K562 (cell line): ENCODE measurements around the gene WBP2NL. TPM values are rescaled to one million over a fixed set of nuclear protein-coding genes. Genes with fewer than 3 reads are reported as not detected.

ENCODE experiments used
- ATAC-seq: fragments of 200-7000 bp; cut with Tn5 transposase; 3 replicates; pipeline ENCODE4 v1.9.1; 2020; ENCODE audit warnings: moderate library complexity
- Bru-seq: library from RNA; stranded (reverse); fragments of 400-500 nt; gene quantifications from one replicate; lab custom pipeline; 2021; lab: Mats Ljungman, UMichigan
- BruChase-seq, 2 experiments: library from RNA; stranded (reverse); fragments of 400-500 nt; gene quantifications; one replicate each; lab custom pipeline; 2021; lab: Mats Ljungman, UMichigan
- BruUV-seq: library from RNA; stranded (reverse); fragments of 400-500 nt; replicated peaks from 2 replicates; lab custom pipeline; 2021; lab: Mats Ljungman, UMichigan
- CTCF ChIA-PET: fragments of 300-600 bp; formaldehyde crosslinking; extraction: SDS; loops from one replicate; lab custom pipeline; 2021; ENCODE audit warnings: low intra/inter-chr PET ratio; lab: Yijun Ruan, JAX
- POLR2A ChIA-PET: fragments of 300-600, 350-650 bp; sonication (Branson Sonifier 250); formaldehyde crosslinking; extraction: SDS; loops from one replicate; lab custom pipeline; 2021; ENCODE audit warnings: antibody characterized with exemption, inconsistent platforms; lab: Yijun Ruan, JAX
- DNase-seq, 4 experiments: peaks; one replicate each; pipeline versions ENCODE4 v3.0.0 to v3.0.0-alpha.2; 2011 to 2018; ENCODE audit warnings: low spot score in 3 of 4, mixed read lengths in 3 of 4; ENCODE audit errors: extremely low read depth in 1 of 4
- FAIRE-seq: peaks from 2 replicates; lab custom pipeline; 2011; peaks lifted over from hg19 to GRCh38; lab: Jason Lieb, UNC
- H2AFZ ChIP-seq: 2 replicates; pipeline ENCODE4 v1.6.0; 2011; ENCODE audit warnings: low read depth, low read length, control low read depth, inconsistent platforms
- H3K27ac ChIP-seq: fragments of 200-600 bp; 3 replicates; pipeline ENCODE4 v1.8.0; 2011; ENCODE audit warnings: low read depth, mild to moderate bottlenecking, control low read depth, inconsistent platforms, low read length, moderate library complexity, mixed read lengths; ENCODE audit errors: extremely low read depth
- H3K27me3 ChIP-seq, 2 experiments: fragments of 300-600 bp in 1 of 2; 2 replicates in 1 of 2; 3 replicates in 1 of 2; pipeline versions ENCODE4 v1.6.0 to v1.8.0; 2011; ENCODE audit warnings: inconsistent platforms in 2 of 2, low read length in 2 of 2, mild to moderate bottlenecking in 1 of 2, mixed read lengths in 1 of 2, moderate library complexity in 1 of 2; ENCODE audit not compliant: control insufficient read depth in 2 of 2, insufficient read depth in 2 of 2
- H3K36me3 ChIP-seq: fragments of 300-600 bp; 3 replicates; pipeline ENCODE4 v1.8.0; 2011; ENCODE audit warnings: mild to moderate bottlenecking, low read length, inconsistent platforms; ENCODE audit not compliant: control insufficient read depth, insufficient read depth
- H3K4me1 ChIP-seq, 2 experiments: fragments of 200-600 bp in 1 of 2; replicated peaks in 1 of 2; 2 replicates in 1 of 2; 3 replicates in 1 of 2; pipeline versions ENCODE4 v1.5.1 to v1.8.0; 2011; ENCODE audit warnings: inconsistent platforms in 2 of 2, low read length in 2 of 2, mild to moderate bottlenecking in 1 of 2, mixed read lengths in 1 of 2, moderate library complexity in 1 of 2; ENCODE audit not compliant: control insufficient read depth in 2 of 2, insufficient read depth in 2 of 2
- H3K4me2 ChIP-seq: 2 replicates; pipeline ENCODE4 v1.6.1; 2011; ENCODE audit warnings: low read length, control low read depth, inconsistent platforms, mixed read lengths; ENCODE audit not compliant: insufficient read depth
- H3K4me3 ChIP-seq: fragments of 200-600 bp; sonication (generic), shearing (Covaris generic); 2 replicates; pipeline ENCODE4 v1.5.1; 2016; ENCODE audit warnings: control low read depth, inconsistent platforms
- H3K79me2 ChIP-seq: fragments of 200-600 bp; 3 replicates; pipeline ENCODE4 v1.8.0; 2011; ENCODE audit warnings: low read length, inconsistent platforms; ENCODE audit not compliant: control insufficient read depth, insufficient read depth
- H3K9ac ChIP-seq, 2 experiments: 2 replicates each; pipeline versions ENCODE4 v1.6.0 to v1.6.1; 2011; ENCODE audit warnings: low read depth in 2 of 2, low read length in 2 of 2, control low read depth in 1 of 2, inconsistent platforms in 1 of 2, mild to moderate bottlenecking in 1 of 2, mixed read lengths in 1 of 2; ENCODE audit not compliant: insufficient read depth in 1 of 2
- H3K9me1 ChIP-seq: one replicate; pipeline ENCODE4 v1.6.0; 2011; ENCODE audit warnings: inconsistent platforms, mild to moderate bottlenecking, low read length, moderate library complexity; ENCODE audit not compliant: control insufficient read depth, insufficient read depth
- H3K9me3 ChIP-seq: replicated peaks from 2 replicates; pipeline ENCODE4 v1.5.1; 2011; ENCODE audit warnings: low read depth, low read length, inconsistent platforms; ENCODE audit not compliant: control insufficient read depth, insufficient read depth
- H4K20me1 ChIP-seq: replicated peaks from 2 replicates; pipeline ENCODE4 v1.6.1; 2011; ENCODE audit warnings: low read length, inconsistent platforms, mixed read lengths; ENCODE audit not compliant: control insufficient read depth, insufficient read depth
- BRD4 ChIP-seq: fragments of 200-600 bp; sonication (generic); IDR thresholded peaks from 2 replicates; pipeline ENCODE4 v1.6.1; 2017; ENCODE audit warnings: inconsistent platforms
- CBFA2T3 ChIP-seq: fragments of 450-650 bp; IDR thresholded peaks from 2 replicates; pipeline ENCODE4 v1.6.1; 2017
- DIDO1 ChIP-seq: fragments of 450-650 bp; IDR thresholded peaks from 2 replicates; pipeline ENCODE4 v1.6.1; 2016; ENCODE audit warnings: low read depth, missing biosample characterization, missing genetic modification characterization
- L3MBTL2 ChIP-seq: fragments of 450-650 bp; IDR thresholded peaks from 2 replicates; pipeline ENCODE4 v1.6.1; 2016; ENCODE audit warnings: mild to moderate bottlenecking, moderate library complexity
- RAD51 ChIP-seq: fragments of 450-650 bp; IDR thresholded peaks from 2 replicates; pipeline ENCODE4 v1.7.1; 2016; ENCODE audit warnings: low read depth, mild to moderate bottlenecking, borderline replicate concordance
- RFX1 ChIP-seq: fragments of 450-650 bp; IDR thresholded peaks from 2 replicates; pipeline ENCODE4 v1.6.1; 2016; ENCODE audit warnings: mild to moderate bottlenecking, moderate library complexity
- TAF9B ChIP-seq: fragments of 450-650 bp; IDR thresholded peaks from 2 replicates; pipeline ENCODE4 v1.6.1; 2018; ENCODE audit warnings: mild to moderate bottlenecking; ENCODE audit not compliant: partially characterized antibody
- TSC22D4 ChIP-seq: fragments of 450-650 bp; IDR thresholded peaks from 2 replicates; pipeline ENCODE4 v1.6.1; 2016; ENCODE audit warnings: missing genetic modification characterization, missing biosample characterization, control low read depth
- ZC3H4 ChIP-seq: sonication (generic); formaldehyde crosslinking; IDR thresholded peaks from 2 replicates; pipeline ENCODE4 v1.9.0; 2021; ENCODE audit warnings: missing genetic modification reagents, borderline replicate concordance
- ZNF12 ChIP-seq: sonication (generic); formaldehyde crosslinking; IDR thresholded peaks from 2 replicates; pipeline ENCODE4 v1.4.0; 2020; ENCODE audit warnings: mild to moderate bottlenecking, missing genetic modification reagents
- ZNF212 ChIP-seq: fragments of 450-650 bp; formaldehyde crosslinking; IDR thresholded peaks from 2 replicates; pipeline ENCODE4 v1.4.0; 2020; ENCODE audit warnings: mild to moderate bottlenecking
- ZNF316 ChIP-seq: fragments of 450-650 bp; IDR thresholded peaks from 2 replicates; pipeline ENCODE4 v1.6.1; 2016
- ZNF551 ChIP-seq: fragments of 250-450 bp; sonication (Bioruptor Pico); IDR thresholded peaks from 2 replicates; pipeline ENCODE4 v1.5.0; 2021; ENCODE audit warnings: mild to moderate bottlenecking, moderate library complexity
- WGBS: fragments of 100-300 bp; shearing (Covaris generic); methylation state at CpG from one replicate; pipeline ENCODE4 v1.1.6; 2016; ENCODE audit warnings: low coverage, mixed read lengths; ENCODE audit not compliant: insufficient coverage; ENCODE audit errors: missing lambda C conversion rate; 5-methylcytosine and 5-hydroxymethylcytosine counted together
- in situ Hi-C: fragments of 300-500 bp; cut with MboI; formaldehyde crosslinking; loops from 4 replicates; pipeline ENCODE4 v1.15.0; 2018; ENCODE audit warnings: inconsistent platforms, mixed read lengths
- intact Hi-C: fragments of 100-400 bp; cut with micrococcal nuclease; formaldehyde crosslinking; loops from 2 replicates; pipeline ENCODE4 v1.14.2; 2022
- long read RNA-seq, 3 experiments: library from polyadenylated mRNA in 2 of 3; library from RNA in 1 of 3; unstranded in 2 of 3; stranded (forward) in 1 of 3; transcript quantifications; one replicate each; pipeline ENCODE4 v2.0.0, GENCODE V29; 2019 to 2022
- polyA minus RNA-seq, 3 experiments: library from RNA; depleted of rRNA, polyadenylated mRNA; stranded (reverse); fragments of >200 nt; gene quantifications; 2 replicates each; pipeline ENCODE4 v1.2.3, GENCODE V29; 2011
- polyA plus RNA-seq, 8 experiments: library from polyadenylated mRNA; depleted of rRNA in 4 of 8; stranded (reverse) in 5 of 8; unstranded in 3 of 8; fragments of >200 nt; fragmentation: Nextera tagmentation in 2 of 8; fragmentation: Illumina TruSeq in 1 of 8; extraction: Ambion mirVana in 2 of 8; extraction: Trizol in 1 of 8; gene quantifications; 2 replicates each; pipeline versions ENCODE4 v1.2.1 to v1.2.3, GENCODE V29; 2011 to 2014; ENCODE audit warnings: inconsistent platforms in 1 of 8, missing spikeins in 1 of 8
- total RNA-seq, 7 experiments: library from RNA; depleted of rRNA in 6 of 7; stranded (reverse); fragments of >200 nt in 6 of 7; fragmentation: Illumina TruSeq in 2 of 7; extraction: Trizol in 2 of 7; gene quantifications; 2 replicates each; pipeline versions ENCODE4 v1.2.1 to v1.2.3, GENCODE V29; 2011 to 2021; ENCODE audit warnings: low replicate concordance in 1 of 7
- TF ChIP-seq, protein P1 (sequence below): sonication (generic); formaldehyde crosslinking; IDR thresholded peaks from 2 replicates; pipeline ENCODE4 v1.9.0; 2022; ENCODE audit warnings: mild to moderate bottlenecking, missing genetic modification reagents
- TF ChIP-seq, protein P2 (sequence below): sonication (generic); formaldehyde crosslinking; IDR thresholded peaks from 2 replicates; pipeline ENCODE4 v1.5.0; 2020; ENCODE audit warnings: missing genetic modification reagents
- TF ChIP-seq, protein P3 (sequence below): fragments of 450-650 bp; IDR thresholded peaks from 2 replicates; pipeline ENCODE4 v1.6.1; 2016

The WBP2NL gene, protein sequence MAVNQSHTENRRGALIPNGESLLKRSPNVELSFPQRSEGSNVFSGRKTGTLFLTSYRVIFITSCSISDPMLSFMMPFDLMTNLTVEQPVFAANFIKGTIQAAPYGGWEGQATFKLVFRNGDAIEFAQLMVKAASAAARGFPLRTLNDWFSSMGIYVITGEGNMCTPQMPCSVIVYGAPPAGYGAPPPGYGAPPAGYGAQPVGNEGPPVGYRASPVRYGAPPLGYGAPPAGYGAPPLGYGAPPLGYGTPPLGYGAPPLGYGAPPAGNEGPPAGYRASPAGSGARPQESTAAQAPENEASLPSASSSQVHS
- not detected in 2 replicates for total RNA-seq (2011; cell fraction: chromatin; rRNA removed; ENCODE audit: low replicate concordance)
- not detected in 2 replicates for total RNA-seq (2011; cell fraction: nucleolus; rRNA removed)
- total RNA-seq (2011; cell fraction: nucleoplasm; rRNA removed) = not detected in 2 replicates
- total RNA-seq (2014; rRNA removed) (not detected in 2 replicates), total RNA-seq (2014; rRNA removed; fragmentation: Illumina TruSeq; extraction: Trizol) (not detected in 2 replicates), total RNA-seq (2015; rRNA removed; fragmentation: Illumina TruSeq; extraction: Trizol) (not detected in 2 replicates), total RNA-seq (2021) (not detected in 2 replicates), polyA plus RNA-seq (2011; rRNA removed) (not detected in 2 replicates), polyA plus RNA-seq (2014; fragmentation: Illumina TruSeq; extraction: Trizol) (not detected in 2 replicates), polyA plus RNA-seq (2014; fragmentation: Nextera tagmentation; extraction: Ambion mirVana) (not detected), polyA plus RNA-seq (2014; rRNA removed) (not detected in 2 replicates), polyA minus RNA-seq (2011; rRNA and poly(A)+ RNA removed) (not detected in 2 replicates), Bru-seq, nascent RNA (percentile 11 among the genes with signal in this experiment), BruChase-seq, experiment 1, labeled RNA remaining after a 2-hour chase (percentile 6 among the genes with signal in this experiment), BruChase-seq, experiment 2, labeled RNA remaining after a 6-hour chase (percentile 8 among the genes with signal in this experiment)
- not detected in 2 replicates for polyA plus RNA-seq (2011; cell fraction: cytosol; rRNA removed)
- not detected in 2 replicates for polyA plus RNA-seq (2011; cell fraction: nucleus; rRNA removed)
- not detected in 2 replicates for polyA plus RNA-seq (2012)
- not detected in 2 replicates for polyA minus RNA-seq (2011; cell fraction: cytosol; rRNA and poly(A)+ RNA removed)
- not detected in 2 replicates for polyA minus RNA-seq (2011; cell fraction: nucleus; rRNA and poly(A)+ RNA removed)
- long read RNA-seq, experiment 1 = 0 reads
- long read RNA-seq, experiment 2 = 0 reads
- long read RNA-seq, experiment 3 = 0 reads

DNA sequence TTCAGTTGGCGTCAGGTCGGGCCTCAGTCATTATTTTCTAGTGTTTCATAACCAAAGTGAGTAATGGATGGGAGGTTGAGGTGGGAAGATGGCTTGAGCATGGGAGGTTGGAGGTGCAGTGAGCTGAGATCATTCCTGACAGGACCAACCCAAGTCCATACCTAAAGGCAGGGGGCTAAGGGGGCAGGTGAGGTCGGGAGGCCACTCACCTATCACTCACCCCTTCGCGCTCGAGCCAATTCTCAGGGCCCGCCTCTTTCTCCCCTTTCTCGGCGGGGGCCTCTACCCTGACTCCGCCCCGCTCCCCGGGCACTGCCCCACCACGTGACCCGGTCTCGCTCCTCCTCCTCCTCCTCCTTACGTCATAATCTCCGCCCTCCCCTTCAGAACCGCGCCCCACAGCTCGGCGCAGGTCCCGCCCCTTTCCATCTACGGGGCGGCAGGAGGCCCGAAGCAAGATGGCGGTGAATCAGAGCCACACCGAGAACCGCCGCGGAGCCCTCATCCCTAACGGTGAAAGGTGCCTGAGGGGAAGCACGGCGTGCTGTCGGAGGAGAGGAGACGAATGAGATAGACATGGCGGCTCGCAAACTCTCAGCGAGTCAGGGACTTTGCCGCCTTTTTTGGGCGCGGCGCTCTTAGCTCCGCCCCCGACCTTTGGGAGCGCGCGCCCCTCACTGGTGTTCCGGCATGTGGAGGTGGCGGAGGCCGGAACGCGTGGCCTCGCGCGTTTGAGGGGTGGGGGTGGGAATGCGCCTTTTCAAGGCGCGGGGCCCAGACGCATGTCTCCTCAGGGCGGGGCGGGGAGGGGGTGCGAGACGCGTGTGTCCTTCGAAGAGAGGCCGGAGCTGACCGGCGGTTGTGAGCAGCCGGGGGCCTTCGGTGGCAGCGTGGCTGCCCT lies at the start of gene WBP2NL:
TSS of gene WBP2NL (plus strand) at position 428 of the 901 bp plus-strand sequence. CDS start at position 459, 31 bp downstream.
- POLR2A ChIA-PET = no interaction called here
- no peaks in the 10 kb centered on the region for H3K9me1 ChIP-seq
- no peaks in the 10 kb centered on the region for H3K9me3 ChIP-seq
- peak within 1 kb of the TSS; percentile 32; the same call in 1 of the 2 replicates for H2AFZ ChIP-seq
- H3K9ac ChIP-seq = no peak within 1 kb of the TSS
- 57% methylated on average over 21 of the region's 71 CpGs for WGBS
- CTCF ChIA-PET = no interaction called here
- H4K20me1 ChIP-seq = no peaks in the 10 kb centered on the region
- no peak within 1 kb of the TSS for H3K4me3 ChIP-seq
- BruUV-seq = no TSS peak
- H3K79me2 ChIP-seq = no peaks in the 10 kb centered on the region
- H3K27ac ChIP-seq = no peak within 1 kb of the TSS
- FAIRE-seq (no peak), DNase-seq (peak; percentile 34 to 78 (median 68)), ATAC-seq (peak; percentile 85)
- peaks cover 0 to 6% of the 10 kb centered on the region in 2 experiments; a peak in 2 of 5 replicates for H3K4me1 ChIP-seq
- in situ Hi-C loops = no loop called here
- intact Hi-C loops = no loop called here
- peak within 1 kb of the TSS; percentile 29; the same call in 1 of the 2 replicates for H3K4me2 ChIP-seq
- no peaks in the 10 kb centered on the region for H3K36me3 ChIP-seq
- peaks cover 7 to 39% of the 10 kb centered on the region in 2 experiments; a peak in 3 of 5 replicates for H3K27me3 ChIP-seq
- no peak for TF ChIP-seq ZNF551 (CRISPR knock-in tag)
- peak; percentile 83 for TF ChIP-seq RAD51
- no peak for TF ChIP-seq DIDO1 (tag)
- no peak for TF ChIP-seq BRD4
- TF ChIP-seq L3MBTL2 = no peak
- TF ChIP-seq CBFA2T3 = no peak
- TF ChIP-seq TSC22D4 (tag) = no peak
- TF ChIP-seq TAF9B = no peak
- no peak for TF ChIP-seq RFX1
- TF ChIP-seq, protein P1, sequence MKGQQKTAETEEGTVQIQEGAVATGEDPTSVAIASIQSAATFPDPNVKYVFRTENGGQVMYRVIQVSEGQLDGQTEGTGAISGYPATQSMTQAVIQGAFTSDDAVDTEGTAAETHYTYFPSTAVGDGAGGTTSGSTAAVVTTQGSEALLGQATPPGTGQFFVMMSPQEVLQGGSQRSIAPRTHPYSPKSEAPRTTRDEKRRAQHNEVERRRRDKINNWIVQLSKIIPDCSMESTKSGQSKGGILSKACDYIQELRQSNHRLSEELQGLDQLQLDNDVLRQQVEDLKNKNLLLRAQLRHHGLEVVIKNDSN (CRISPR knock-in tag) = peak; percentile 87
- TF ChIP-seq ZC3H4 (CRISPR knock-in tag) = no peak
- TF ChIP-seq, protein P2, sequence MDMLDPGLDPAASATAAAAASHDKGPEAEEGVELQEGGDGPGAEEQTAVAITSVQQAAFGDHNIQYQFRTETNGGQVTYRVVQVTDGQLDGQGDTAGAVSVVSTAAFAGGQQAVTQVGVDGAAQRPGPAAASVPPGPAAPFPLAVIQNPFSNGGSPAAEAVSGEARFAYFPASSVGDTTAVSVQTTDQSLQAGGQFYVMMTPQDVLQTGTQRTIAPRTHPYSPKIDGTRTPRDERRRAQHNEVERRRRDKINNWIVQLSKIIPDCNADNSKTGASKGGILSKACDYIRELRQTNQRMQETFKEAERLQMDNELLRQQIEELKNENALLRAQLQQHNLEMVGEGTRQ (CRISPR knock-in tag) = peak; percentile 86
- no peak for TF ChIP-seq ZNF12
- TF ChIP-seq, protein P3, sequence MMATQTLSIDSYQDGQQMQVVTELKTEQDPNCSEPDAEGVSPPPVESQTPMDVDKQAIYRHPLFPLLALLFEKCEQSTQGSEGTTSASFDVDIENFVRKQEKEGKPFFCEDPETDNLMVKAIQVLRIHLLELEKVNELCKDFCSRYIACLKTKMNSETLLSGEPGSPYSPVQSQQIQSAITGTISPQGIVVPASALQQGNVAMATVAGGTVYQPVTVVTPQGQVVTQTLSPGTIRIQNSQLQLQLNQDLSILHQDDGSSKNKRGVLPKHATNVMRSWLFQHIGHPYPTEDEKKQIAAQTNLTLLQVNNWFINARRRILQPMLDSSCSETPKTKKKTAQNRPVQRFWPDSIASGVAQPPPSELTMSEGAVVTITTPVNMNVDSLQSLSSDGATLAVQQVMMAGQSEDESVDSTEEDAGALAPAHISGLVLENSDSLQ = no peak
- no peak for TF ChIP-seq ZNF212
- no peak for TF ChIP-seq ZNF316
